KMS-11 (cell line): ENCODE measurements around the gene RSL1D1.

Source experiments
- H2AFZ ChIP-seq: fragments of 200-600 bp; sonication (generic); 2 replicates; pipeline ENCODE4 v1.6.1; 2016; ENCODE audit warnings: antibody characterized with exemption, mixed run types, low read depth
- H3K27ac ChIP-seq: fragments of 200-600 bp; sonication (generic); 2 replicates; pipeline ENCODE4 v1.6.1; 2016; ENCODE audit warnings: mild to moderate bottlenecking, mixed run types
- H3K27me3 ChIP-seq: fragments of 200-600 bp; sonication (generic); 2 replicates; pipeline ENCODE4 v1.6.1; 2017; ENCODE audit warnings: mild to moderate bottlenecking, low read depth, mixed run types, moderate library complexity; ENCODE audit not compliant: insufficient read depth
- H3K36me3 ChIP-seq: fragments of 200-600 bp; sonication (generic); 2 replicates; pipeline ENCODE4 v1.6.1; 2017; ENCODE audit warnings: mild to moderate bottlenecking, mixed run types; ENCODE audit not compliant: insufficient read depth
- H3K4me1 ChIP-seq: fragments of 200-600 bp; sonication (generic); 2 replicates; pipeline ENCODE4 v1.6.1; 2016; ENCODE audit warnings: mild to moderate bottlenecking, low read depth, mixed run types; ENCODE audit not compliant: poor library complexity, severe bottlenecking
- H3K4me2 ChIP-seq: fragments of 200-600 bp; sonication (generic); 2 replicates; pipeline ENCODE4 v1.7.0; 2016; ENCODE audit warnings: mild to moderate bottlenecking, mixed run types
- H3K4me3 ChIP-seq: fragments of 200-600 bp; sonication (generic); IDR thresholded peaks from 2 replicates; pipeline ENCODE4 v1.6.1; 2017; ENCODE audit warnings: low read depth, low read length, mixed read lengths; ENCODE audit not compliant: insufficient read depth
- H3K79me2 ChIP-seq: fragments of 200-600 bp; sonication (generic); 2 replicates; pipeline ENCODE4 v1.6.1; 2016; ENCODE audit warnings: low read depth, mixed run types; ENCODE audit not compliant: insufficient read depth
- H3K9ac ChIP-seq: fragments of 200-600 bp; sonication (generic); 2 replicates; pipeline ENCODE4 v1.6.1; 2016; ENCODE audit warnings: mild to moderate bottlenecking, mixed run types
- H4K20me1 ChIP-seq: fragments of 200-600 bp; sonication (generic); 2 replicates; pipeline ENCODE4 v1.6.1; 2016; ENCODE audit warnings: mild to moderate bottlenecking, mixed run types; ENCODE audit not compliant: insufficient read depth
- TF ChIP-seq, protein P1 (sequence below): fragments of 200-600 bp; sonication (generic); conservative IDR thresholded peaks from 2 replicates; pipeline ENCODE4 v1.6.1; 2017; ENCODE audit warnings: low read depth, mild to moderate bottlenecking, antibody characterized with exemption, low read length, moderate library complexity, mixed read lengths

The RSL1D1 gene

GRCh38 chr16:11862489-11862888, 11.1 kb upstream of the RSL1D1 start:
- H3K9ac ChIP-seq: no peak overlapping the region
- H3K27me3 ChIP-seq: no peaks in the 10 kb centered on the region
- H3K79me2 ChIP-seq: peaks cover 24% of the 10 kb centered on the region; the same call in 1 of the 2 replicates
- H2AFZ ChIP-seq: no peak overlapping the region
- H3K27ac ChIP-seq: no peak overlapping the region
- TF ChIP-seq, protein P1, sequence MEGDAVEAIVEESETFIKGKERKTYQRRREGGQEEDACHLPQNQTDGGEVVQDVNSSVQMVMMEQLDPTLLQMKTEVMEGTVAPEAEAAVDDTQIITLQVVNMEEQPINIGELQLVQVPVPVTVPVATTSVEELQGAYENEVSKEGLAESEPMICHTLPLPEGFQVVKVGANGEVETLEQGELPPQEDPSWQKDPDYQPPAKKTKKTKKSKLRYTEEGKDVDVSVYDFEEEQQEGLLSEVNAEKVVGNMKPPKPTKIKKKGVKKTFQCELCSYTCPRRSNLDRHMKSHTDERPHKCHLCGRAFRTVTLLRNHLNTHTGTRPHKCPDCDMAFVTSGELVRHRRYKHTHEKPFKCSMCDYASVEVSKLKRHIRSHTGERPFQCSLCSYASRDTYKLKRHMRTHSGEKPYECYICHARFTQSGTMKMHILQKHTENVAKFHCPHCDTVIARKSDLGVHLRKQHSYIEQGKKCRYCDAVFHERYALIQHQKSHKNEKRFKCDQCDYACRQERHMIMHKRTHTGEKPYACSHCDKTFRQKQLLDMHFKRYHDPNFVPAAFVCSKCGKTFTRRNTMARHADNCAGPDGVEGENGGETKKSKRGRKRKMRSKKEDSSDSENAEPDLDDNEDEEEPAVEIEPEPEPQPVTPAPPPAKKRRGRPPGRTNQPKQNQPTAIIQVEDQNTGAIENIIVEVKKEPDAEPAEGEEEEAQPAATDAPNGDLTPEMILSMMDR: no peak
- H3K4me3 ChIP-seq: no peak overlapping the region
- no peaks in the 10 kb centered on the region for H3K36me3 ChIP-seq
- H3K4me1 ChIP-seq: no peaks in the 10 kb centered on the region
- no peak overlapping the region for H3K4me2 ChIP-seq
- H4K20me1 ChIP-seq: no peaks in the 10 kb centered on the region

- no peak overlapping the region for H3K9ac ChIP-seq
- H3K4me1 ChIP-seq: peaks cover 8% of the 10 kb centered on the region
- no peaks in the 10 kb centered on the region for H3K27me3 ChIP-seq
- H3K36me3 ChIP-seq: no peaks in the 10 kb centered on the region
- no peak overlapping the region for H3K27ac ChIP-seq
- 0 out of 2 replicates have a peak, but pooled peaks cover 3% of the 10 kb centered on the region for H4K20me1 ChIP-seq
- H2AFZ ChIP-seq: no peak overlapping the region
- no peak overlapping the region for H3K4me3 ChIP-seq
- H3K79me2 ChIP-seq: peaks cover 71% of the 10 kb centered on the region
- TF ChIP-seq, protein P1: no peak
- H3K4me2 ChIP-seq: no peak overlapping the region
These were observed 5.8 kb upstream of the RSL1D1 start for GRCh38 chr16:11857161-11857560.

GRCh38 chr16:11852092-11852809, 909 bp upstream of the RSL1D1 start:
- Histone ChIP-seq H2AFZ (peak overlapping the region; percentile 82), H3K36me3 (peaks cover 22% of the 10 kb centered on the region; the same call in 1 of the 2 replicates), H3K27ac (peak overlapping the region; percentile 72)

DNA sequence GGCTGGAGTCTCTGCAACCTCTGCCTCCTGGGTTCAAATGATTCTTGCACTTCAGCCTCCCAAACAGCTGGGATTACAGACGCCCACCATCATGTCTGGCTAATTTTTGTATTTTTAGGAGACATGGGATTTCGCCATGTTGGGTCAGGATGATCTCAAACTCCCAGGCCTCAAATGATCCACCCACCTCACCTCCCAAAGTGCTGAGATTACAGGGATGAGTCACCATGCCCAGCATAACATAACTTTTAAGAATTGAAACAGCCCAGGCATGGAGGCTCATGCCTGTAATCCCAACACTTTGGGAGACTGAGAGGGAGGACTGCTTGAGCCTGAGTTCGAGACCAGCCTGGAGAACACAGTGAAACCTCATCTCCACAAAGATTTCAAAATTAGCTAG, 2.5 kb downstream of the RSL1D1 start:
- TF ChIP-seq, protein P1: no peak
- H3K4me1 ChIP-seq: peaks cover 44% of the 10 kb centered on the region
- no peaks in the 10 kb centered on the region for H3K27me3 ChIP-seq
- H3K9ac ChIP-seq: no peak overlapping the region
- no peak overlapping the region; the same call in 1 of the 2 replicates for H3K27ac ChIP-seq
- peaks cover 44% of the 10 kb centered on the region; the same call in 1 of the 2 replicates for H3K36me3 ChIP-seq
- no peak overlapping the region for H2AFZ ChIP-seq
- H3K4me2 ChIP-seq: peak overlapping the region; percentile 92; the same call in 1 of the 2 replicates
- peaks cover 94% of the 10 kb centered on the region for H3K79me2 ChIP-seq
- 0 out of 2 replicates have a peak, but pooled peaks cover 10% of the 10 kb centered on the region for H4K20me1 ChIP-seq
- H3K4me3 ChIP-seq: no peak overlapping the region

More at GRCh38 chr16:11852092-11852809, 909 bp upstream of the RSL1D1 start:
- Histone ChIP-seq H4K20me1 (0 out of 2 replicates have a peak, but pooled peaks cover 12% of the 10 kb centered on the region), H3K4me3 (no peak overlapping the region), H3K4me2 (peak overlapping the region; percentile 95), H3K27me3 (no peaks in the 10 kb centered on the region), H3K9ac (peak overlapping the region; percentile 93), H3K79me2 (peaks cover 95% of the 10 kb centered on the region), H3K4me1 (peaks cover 40% of the 10 kb centered on the region)
- TF ChIP-seq, protein P1: no peak
